ENCODE measurements around the gene SPX. TPM values are rescaled to one million over a fixed set of nuclear protein-coding genes. Genes with fewer than 3 reads are reported as not detected.

Gene SPX
- total RNA-seq, 1 donor from 2014 or later, result 19.8 TPM

DNA sequence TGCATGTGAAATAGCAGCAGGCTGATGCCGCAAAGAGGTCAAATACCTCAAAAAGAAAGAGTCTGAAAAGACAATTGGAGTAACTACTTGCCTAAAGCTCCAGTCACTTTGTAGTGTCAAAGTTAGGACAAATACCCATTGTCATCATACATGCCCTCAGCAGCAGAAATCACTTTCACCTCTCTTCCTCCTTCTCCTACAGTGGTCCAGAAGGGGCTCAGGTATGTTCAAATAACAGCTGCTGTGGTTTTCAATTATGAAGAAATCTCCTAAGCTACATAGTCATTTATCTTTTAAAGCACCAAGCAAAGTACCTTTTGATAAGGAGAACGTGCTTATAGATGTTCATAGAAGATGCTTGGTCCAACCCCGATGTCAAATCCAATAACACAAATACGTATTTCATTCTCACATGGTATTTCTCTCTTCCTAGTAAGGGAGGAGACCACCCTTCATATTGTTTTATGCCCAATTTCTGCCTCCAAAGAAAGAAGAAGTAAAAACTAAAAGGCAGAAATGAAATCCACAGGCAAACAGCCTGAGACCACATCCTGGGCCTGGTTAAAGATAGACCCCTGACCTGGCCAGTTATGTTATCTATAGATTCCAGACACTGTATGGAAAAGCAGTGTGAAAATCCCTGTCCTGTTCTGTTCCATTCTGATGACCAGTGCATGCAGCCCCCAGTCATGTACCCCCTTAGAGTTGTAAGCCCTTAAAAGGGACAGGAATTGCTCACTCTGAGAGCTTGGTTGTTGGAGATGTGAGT lies 54.8 kb downstream of the SPX start:
- no peak for DNase-seq

Other genes starting within 250 kb of the SPX start
- gene SLCO1A2, start 191.4 kb upstream of the SPX start, total RNA-seq, result 0.10 TPM
- not detected for gene IAPP, start 153.4 kb upstream of the SPX start, total RNA-seq
- 28.0 TPM for gene PYROXD1, start 88.6 kb upstream of the SPX start, total RNA-seq
- gene RECQL, start 24.7 kb upstream of the SPX start, total RNA-seq, result 60.9 TPM
- 51.8 TPM for gene GOLT1B, start 24.5 kb upstream of the SPX start, total RNA-seq
- not detected for gene GYS2, start 78.6 kb downstream of the SPX start, total RNA-seq
- gene LDHB, start 131.5 kb downstream of the SPX start, total RNA-seq, result 469 TPM
- 50.1 TPM for gene KCNJ8, start 248.4 kb downstream of the SPX start, total RNA-seq

Measured in tongue (tissue), 2 donors.